Measurements from ENCODE around the gene DHRS7B. TPM values are rescaled to one million over a fixed set of nuclear protein-coding genes. Genes with fewer than 3 reads are reported as not detected.

DHRS7B gene
- total and polyA plus RNA-seq, 2 of the 13 experiments (the other 11 are each of a cell fraction or from before 2014, with no cell fraction given), result 20.0 to 35.8 TPM

GRCh38 chr17:21113716-21114115 lies 13.0 kb upstream of the DHRS7B start:
- no TSS peak for BruUV-seq (replicated peaks)
- ChIA-PET POLR2A (no interaction called here), CTCF (ENCODE audit: low intra/inter-chr PET ratio, low total read pairs) (no interaction called here)
- H3K4me3 ChIP-seq (replicated peaks in 1 of 3; ENCODE audit: insufficient read depth in 1 of 3, low read depth in 2 of 3, low read length in 3 of 3), result no peak overlapping the region
- 0% methylated on average over 1 of the region's 1 CpG for WGBS (ENCODE audit: low lambda C conversion rate)
- in situ Hi-C loops (cut with HindIII; ENCODE audit: extremely low pct_ligation_motif_present, low pct_unique_long_range_greater_than_20kb), result no loop called here
- intact Hi-C loops (cut with micrococcal nuclease; ENCODE audit: unreplicated experiment), result no loop called here
- no peaks in the 10 kb centered on the region for H3K9me3 ChIP-seq (ENCODE audit: low read length)
- H4K20me1 ChIP-seq (ENCODE audit: insufficient read depth, low read length), result no peaks in the 10 kb centered on the region
- no peak overlapping the region for H3K4me2 ChIP-seq (ENCODE audit: low read depth, low read length)
- H3K9ac ChIP-seq (ENCODE audit: insufficient read depth, low read depth, low read length), result no peak overlapping the region
- TF ChIP-seq FIP1L1 (IDR thresholded peaks at IDR 0.05; ENCODE audit: borderline replicate concordance, insufficient read depth, low read depth, low read length) (no peak), ADNP (CRISPR knock-in tag; IDR thresholded peaks at IDR 0.05) (no peak), AKAP8 (CRISPR knock-in tag; IDR thresholded peaks at IDR 0.05) (no peak), HMGXB4 (CRISPR knock-in tag; IDR thresholded peaks at IDR 0.05; ENCODE audit: borderline replicate concordance in 1 of 2, low read depth in 1 of 2) (no peak), PAWR (CRISPR knock-in tag; IDR thresholded peaks at IDR 0.05; ENCODE audit: borderline replicate concordance) (no peak), NR2C2 (CRISPR knock-in tag; IDR thresholded peaks at IDR 0.05; ENCODE audit: borderline replicate concordance) (no peak), CC2D1A (CRISPR knock-in tag; IDR thresholded peaks at IDR 0.05) (no peak), ZNF264 (CRISPR knock-in tag; IDR thresholded peaks at IDR 0.05) (no peak), TOE1 (CRISPR knock-in tag; IDR thresholded peaks at IDR 0.05) (no peak), ZNF10 (CRISPR knock-in tag; IDR thresholded peaks at IDR 0.05; ENCODE audit: borderline replicate concordance, low read depth) (no peak), ZNF441 (CRISPR knock-in tag; IDR thresholded peaks at IDR 0.05; ENCODE audit: borderline replicate concordance) (no peak), HOXD1 (CRISPR knock-in tag; IDR thresholded peaks at IDR 0.05) (no peak), MXI1 (IDR thresholded peaks at IDR 0.05; ENCODE audit: borderline replicate concordance, low read depth, low read length) (no peak), THRA (CRISPR knock-in tag; IDR thresholded peaks at IDR 0.05; ENCODE audit: borderline replicate concordance) (no peak), DBP (CRISPR knock-in tag; IDR thresholded peaks at IDR 0.05; ENCODE audit: not compliant biosample characterization) (no peak), RBM39 (IDR thresholded peaks at IDR 0.05; ENCODE audit: low read depth, low read length, poor library complexity, severe bottlenecking) (no peak), SP5 (CRISPR knock-in tag; IDR thresholded peaks at IDR 0.05; ENCODE audit: borderline replicate concordance, low read depth) (no peak), MED8 (CRISPR knock-in tag; IDR thresholded peaks at IDR 0.05; ENCODE audit: insufficient replicate concordance) (no peak), XRCC5 (optimal IDR thresholded peaks at IDR 0.05; ENCODE audit: low read length) (no peak), CREB3 (CRISPR knock-in tag; IDR thresholded peaks at IDR 0.05) (no peak)
- ATAC-seq (no peak), FAIRE-seq (no peak), DNase-seq (ENCODE audit: low spot score) (no peak)
- H2AFZ ChIP-seq (ENCODE audit: low read length), result no peak overlapping the region
- H3K27ac ChIP-seq (ENCODE audit: extremely low read length, insufficient read depth, low read length), result no peak overlapping the region
- H3K36me3 ChIP-seq (replicated peaks in 1 of 2; ENCODE audit: control insufficient read depth in 1 of 2, insufficient read depth in 2 of 2, low read length in 2 of 2), result no peaks in the 10 kb centered on the region
- no peaks in the 10 kb centered on the region for H3K79me2 ChIP-seq (ENCODE audit: insufficient read depth, low read length)
- no peaks in the 10 kb centered on the region for H3K27me3 ChIP-seq (ENCODE audit: control insufficient read depth in 1 of 2, insufficient read depth in 2 of 2, low read length in 2 of 2)
- H3K4me1 ChIP-seq (ENCODE audit: insufficient read depth, low read length), result peaks cover 18% of the 10 kb centered on the region
